Endothelial cell of umbilical vein (primary cell): ENCODE measurements around the gene CDH2. TPM values are rescaled to one million over a fixed set of nuclear protein-coding genes. Genes with fewer than 3 reads are reported as not detected.
A peak's percentile ranks its signal among the peaks of the same experiment; 100 is the strongest.

Source experiments
- BruUV-seq: library from RNA; stranded (reverse); fragments of 400-500 nt; replicated peaks from 2 replicates; lab custom pipeline; 2021; lab: Mats Ljungman, UMichigan
- CTCF ChIA-PET: fragments of 300-600, 350-600 bp; sonication (Branson Sonifier 250); formaldehyde crosslinking; loops from one replicate; lab custom pipeline; 2021; ENCODE audit warnings: antibody characterized with exemption, inconsistent platforms; lab: Charles Lee
- POLR2A ChIA-PET: fragments of 300-600, 350-600 bp; sonication (Branson Sonifier 250); formaldehyde crosslinking; loops from one replicate; lab custom pipeline; 2021; ENCODE audit warnings: antibody characterized with exemption, inconsistent platforms; lab: Charles Lee
- DNase-seq: peaks from one replicate; pipeline ENCODE4 v3.0.0-alpha.2; 2011; ENCODE audit warnings: low read depth, low spot score
- FAIRE-seq: peaks from 2 replicates; lab custom pipeline; 2011; peaks lifted over from hg19 to GRCh38; lab: Jason Lieb, UNC
- H2AFZ ChIP-seq: 2 replicates; pipeline ENCODE4 v1.6.0; 2012; ENCODE audit warnings: low read depth, low read length, control low read depth, inconsistent platforms
- H3K27ac ChIP-seq: 2 replicates; pipeline ENCODE4 v1.5.1; 2011; ENCODE audit warnings: low read depth, mild to moderate bottlenecking, control low read depth, low read length, moderate library complexity; ENCODE audit not compliant: insufficient read depth
- H3K27me3 ChIP-seq, 2 experiments: 2 replicates each; pipeline versions ENCODE4 v1.6.0 to v1.6.1; 2011; ENCODE audit warnings: low read length in 2 of 2, mixed read lengths in 1 of 2; ENCODE audit not compliant: control insufficient read depth in 2 of 2, insufficient read depth in 2 of 2
- H3K36me3 ChIP-seq, 2 experiments: 2 replicates in 1 of 2; 3 replicates in 1 of 2; pipeline ENCODE4 v1.5.1; 2011; ENCODE audit warnings: low read length in 2 of 2, mild to moderate bottlenecking in 1 of 2, moderate library complexity in 1 of 2; ENCODE audit not compliant: control insufficient read depth in 2 of 2, insufficient read depth in 2 of 2; ENCODE audit errors: extremely low read depth in 1 of 2
- H3K4me1 ChIP-seq: 3 replicates; pipeline ENCODE4 v1.5.1; 2011; ENCODE audit warnings: mild to moderate bottlenecking, low read length; ENCODE audit not compliant: control insufficient read depth, insufficient read depth; ENCODE audit errors: extremely low read depth
- H3K4me2 ChIP-seq: 2 replicates; pipeline ENCODE4 v1.6.1; 2011; ENCODE audit warnings: low read length, control low read depth, mixed read lengths; ENCODE audit not compliant: insufficient read depth
- H3K4me3 ChIP-seq, 3 experiments: fragments of 200-600 bp in 1 of 3; sonication (generic), shearing (Covaris generic) in 1 of 3; replicated peaks in 1 of 3; 2 replicates each; pipeline ENCODE4 v1.5.1; 2011 to 2016; ENCODE audit warnings: control low read depth in 3 of 3, low read length in 3 of 3, mild to moderate bottlenecking in 2 of 3, inconsistent platforms in 1 of 3, low read depth in 1 of 3, moderate library complexity in 1 of 3; ENCODE audit not compliant: insufficient read depth in 1 of 3
- H3K79me2 ChIP-seq: 2 replicates; pipeline ENCODE4 v1.6.0; 2012; ENCODE audit warnings: low read length, inconsistent platforms; ENCODE audit not compliant: control insufficient read depth, insufficient read depth
- H3K9ac ChIP-seq: replicated peaks from 2 replicates; pipeline ENCODE3; 2011; ENCODE audit warnings: low read length, control low read depth; ENCODE audit not compliant: insufficient read depth; ENCODE audit errors: extremely low read depth
- H3K9me1 ChIP-seq: replicated peaks from 3 replicates; pipeline ENCODE4 v1.6.0; 2011; ENCODE audit warnings: mild to moderate bottlenecking, low read length; ENCODE audit not compliant: control insufficient read depth, insufficient read depth; ENCODE audit errors: extremely low read depth
- H3K9me3 ChIP-seq: replicated peaks from 2 replicates; pipeline ENCODE4 v1.5.1; 2012; ENCODE audit warnings: low read length, inconsistent platforms; ENCODE audit not compliant: control insufficient read depth, insufficient read depth
- H4K20me1 ChIP-seq: replicated peaks from 2 replicates; pipeline ENCODE3; 2011; ENCODE audit warnings: mild to moderate bottlenecking, low read length; ENCODE audit not compliant: control insufficient read depth, insufficient read depth; ENCODE audit errors: extremely low read depth
- EZH2 ChIP-seq: IDR thresholded peaks from 2 replicates; pipeline ENCODE4 v1.6.1; 2012; ENCODE audit warnings: borderline replicate concordance, low read depth, mild to moderate bottlenecking, moderate library complexity, low read length, inconsistent platforms; ENCODE audit not compliant: severe bottlenecking
- FOS ChIP-seq: IDR thresholded peaks from 2 replicates; pipeline ENCODE4 v1.6.1; 2011; ENCODE audit warnings: mild to moderate bottlenecking, low read length, moderate library complexity, borderline replicate concordance; ENCODE audit not compliant: insufficient read depth
- GATA2 ChIP-seq: IDR thresholded peaks from 2 replicates; pipeline ENCODE4 v1.7.0; 2011; ENCODE audit warnings: low read depth, mild to moderate bottlenecking, moderate library complexity, mixed read lengths, low read length; ENCODE audit not compliant: insufficient read length, insufficient read depth
- JUN ChIP-seq: IDR thresholded peaks from 2 replicates; pipeline ENCODE4 v1.6.1; 2011; ENCODE audit warnings: borderline replicate concordance, low read depth; ENCODE audit not compliant: insufficient read length, insufficient read depth
- MYC ChIP-seq: IDR thresholded peaks from one replicate; pipeline ENCODE4 v1.6.1; 2011; ENCODE audit warnings: mild to moderate bottlenecking, low read depth, low read length
- POLR2A ChIP-seq: IDR thresholded peaks from 2 replicates; pipeline ENCODE4 v1.6.1; 2012; ENCODE audit warnings: low read depth, mild to moderate bottlenecking, control low read depth, low read length
- POLR2AphosphoS5 ChIP-seq: IDR thresholded peaks from 2 replicates; pipeline ENCODE4 v1.6.1; 2012; ENCODE audit warnings: low read depth, mild to moderate bottlenecking, control low read depth, low read length, moderate library complexity; ENCODE audit not compliant: insufficient read depth
- dilution Hi-C: fragments of 300-500 bp; cut with MboI; formaldehyde crosslinking; loops from one replicate; pipeline ENCODE4 v1.15.0; 2019; ENCODE audit warnings: low sequenced_read_pairs; ENCODE audit not compliant: extremely low pct_ligation_motif_present
- intact Hi-C: fragments of 100-400 bp; cut with micrococcal nuclease; formaldehyde crosslinking; loops from one replicate; pipeline ENCODE4 v1.10.0; 2022
- polyA plus RNA-seq, 4 experiments: library from polyadenylated mRNA; depleted of rRNA in 3 of 4; stranded (reverse) in 3 of 4; unstranded in 1 of 4; fragments of >200 nt; gene quantifications; 2 replicates each; pipeline versions ENCODE4 v1.2.1 to v1.2.3, GENCODE V29; 2011 to 2012; ENCODE audit warnings: missing spikeins in 1 of 4
- total RNA-seq: library from RNA; stranded (reverse); gene quantifications from 2 replicates; pipeline ENCODE4 v1.2.3, GENCODE V29; 2021
- TF ChIP-seq, protein P1 (sequence below), 2 donors: IDR thresholded peaks; 1 replicate in 1 of 2; 2 replicates in 1 of 2; pipeline ENCODE4 v1.5.1; 2011; ENCODE audit warnings: low read length in 2 of 2, mild to moderate bottlenecking in 2 of 2, moderate library complexity in 2 of 2, control low read depth in 1 of 2, inconsistent platforms in 1 of 2, low read depth in 1 of 2; ENCODE audit not compliant: insufficient read depth in 1 of 2; ENCODE audit errors: extremely low read depth in 1 of 2
- TF ChIP-seq, protein P2 (sequence below): IDR thresholded peaks from 2 replicates; pipeline ENCODE4 v1.6.1; 2011; ENCODE audit not compliant: insufficient read depth, insufficient read length

CDH2 gene
- total and polyA plus RNA-seq, 2 donors (not counting 3 experiments of a cell fraction or from before 2014, with no cell fraction given): 37.6 to 59.5 TPM

DNA sequence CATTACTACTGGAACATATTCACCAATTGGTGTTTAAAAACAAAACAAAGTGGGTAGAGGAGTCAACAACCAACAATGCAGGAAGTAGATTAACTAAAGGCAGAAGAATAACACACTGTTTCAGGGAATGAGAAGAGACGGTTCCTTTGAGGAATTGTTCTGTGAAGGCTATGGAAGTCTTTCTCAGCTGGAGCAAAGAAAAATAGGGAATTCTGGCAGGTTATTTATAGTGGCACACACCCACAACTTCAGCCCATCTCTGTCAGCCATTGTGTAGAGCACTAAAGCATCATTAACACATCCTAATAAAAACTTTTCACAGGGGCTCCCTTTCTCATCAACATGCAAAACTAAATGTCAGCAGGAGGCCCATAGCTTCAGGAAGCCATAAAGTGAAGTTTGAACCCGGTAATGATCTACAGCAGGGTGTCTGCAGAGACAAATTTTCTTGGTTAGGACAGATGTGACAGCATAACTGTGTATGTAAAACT lies 113.6 kb downstream of the CDH2 start:
- Histone ChIP-seq H3K27me3 (no peaks in the 10 kb centered on the region), H3K27ac (no peak overlapping the region), H3K36me3 (no peaks in the 10 kb centered on the region), H3K79me2 (peaks cover 2% of the 10 kb centered on the region), H2AFZ (no peak overlapping the region), H3K9me3 (no peaks in the 10 kb centered on the region), H3K9me1 (no peaks in the 10 kb centered on the region), H4K20me1 (peaks cover 3% of the 10 kb centered on the region), H3K4me1 (peaks cover 17% of the 10 kb centered on the region), H3K9ac (no peak overlapping the region), H3K4me3 (no peak overlapping the region), H3K4me2 (no peak overlapping the region)
- no peak for TF ChIP-seq GATA2
- peak; percentile 7 for TF ChIP-seq FOS
- peak; percentile 9 for TF ChIP-seq JUN
- intact Hi-C loops (no loop called here), dilution Hi-C loops (no loop called here)
- ChIA-PET POLR2A (no interaction called here), CTCF (interaction anchor here (1.1 kb wide), 1 partner anchor 50 kb away, joined by 3 read pairs; no protein-coding TSS in a partner anchor)
- FAIRE-seq: no peak
- peak; percentile 30 for DNase-seq
- no TSS peak for BruUV-seq

DNA sequence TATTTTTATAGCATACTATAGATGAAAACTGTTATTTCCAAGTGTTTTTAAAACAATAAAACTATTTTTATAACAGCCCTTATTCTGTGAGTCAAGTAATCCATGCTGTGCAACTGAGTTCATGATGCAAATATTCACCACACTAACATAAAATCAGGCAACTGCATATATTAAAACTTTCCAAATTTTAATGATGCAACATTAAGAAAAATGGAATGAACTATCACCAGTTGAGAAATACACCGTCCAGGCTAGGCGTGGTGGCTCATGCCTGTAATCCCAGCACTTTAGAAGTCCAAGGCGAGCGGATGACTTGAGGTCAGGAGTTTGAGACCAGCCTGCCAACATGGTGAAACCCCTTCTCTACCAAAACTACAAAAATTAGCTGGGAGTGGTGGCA lies 114.5 kb downstream of the CDH2 start:
- no TSS peak for BruUV-seq
- CTCF ChIA-PET: no interaction called here
- POLR2A ChIA-PET: no interaction called here
- no peak overlapping the region for H3K27ac ChIP-seq
- H2AFZ ChIP-seq: no peak overlapping the region
- DNase-seq (no peak), FAIRE-seq (no peak)
- H3K79me2 ChIP-seq: no peaks in the 10 kb centered on the region
- intact Hi-C loops: no loop called here
- H4K20me1 ChIP-seq: no peaks in the 10 kb centered on the region
- no peaks in the 10 kb centered on the region for H3K27me3 ChIP-seq
- no peaks in the 10 kb centered on the region for H3K9me3 ChIP-seq
- no peak overlapping the region for H3K4me3 ChIP-seq
- no peaks in the 10 kb centered on the region for H3K9me1 ChIP-seq
- peaks cover 17% of the 10 kb centered on the region for H3K4me1 ChIP-seq
- H3K4me2 ChIP-seq: no peak overlapping the region
- H3K9ac ChIP-seq: no peak overlapping the region
- TF ChIP-seq POLR2AphosphoS5: no peak
- no peak for TF ChIP-seq JUN
- TF ChIP-seq, protein P1, sequence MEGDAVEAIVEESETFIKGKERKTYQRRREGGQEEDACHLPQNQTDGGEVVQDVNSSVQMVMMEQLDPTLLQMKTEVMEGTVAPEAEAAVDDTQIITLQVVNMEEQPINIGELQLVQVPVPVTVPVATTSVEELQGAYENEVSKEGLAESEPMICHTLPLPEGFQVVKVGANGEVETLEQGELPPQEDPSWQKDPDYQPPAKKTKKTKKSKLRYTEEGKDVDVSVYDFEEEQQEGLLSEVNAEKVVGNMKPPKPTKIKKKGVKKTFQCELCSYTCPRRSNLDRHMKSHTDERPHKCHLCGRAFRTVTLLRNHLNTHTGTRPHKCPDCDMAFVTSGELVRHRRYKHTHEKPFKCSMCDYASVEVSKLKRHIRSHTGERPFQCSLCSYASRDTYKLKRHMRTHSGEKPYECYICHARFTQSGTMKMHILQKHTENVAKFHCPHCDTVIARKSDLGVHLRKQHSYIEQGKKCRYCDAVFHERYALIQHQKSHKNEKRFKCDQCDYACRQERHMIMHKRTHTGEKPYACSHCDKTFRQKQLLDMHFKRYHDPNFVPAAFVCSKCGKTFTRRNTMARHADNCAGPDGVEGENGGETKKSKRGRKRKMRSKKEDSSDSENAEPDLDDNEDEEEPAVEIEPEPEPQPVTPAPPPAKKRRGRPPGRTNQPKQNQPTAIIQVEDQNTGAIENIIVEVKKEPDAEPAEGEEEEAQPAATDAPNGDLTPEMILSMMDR (IDR thresholded peaks at IDR 0.05; ENCODE audit: extremely low read depth in 1 of 2, insufficient read depth in 1 of 2, low read depth in 1 of 2, low read length in 2 of 2): no peak
- no peak for TF ChIP-seq MYC
- no peak for TF ChIP-seq GATA2
- TF ChIP-seq POLR2A: no peak
- TF ChIP-seq EZH2: no peak
- TF ChIP-seq, protein P2, sequence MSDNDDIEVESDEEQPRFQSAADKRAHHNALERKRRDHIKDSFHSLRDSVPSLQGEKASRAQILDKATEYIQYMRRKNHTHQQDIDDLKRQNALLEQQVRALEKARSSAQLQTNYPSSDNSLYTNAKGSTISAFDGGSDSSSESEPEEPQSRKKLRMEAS: no peak
- no peak for TF ChIP-seq FOS
- H3K36me3 ChIP-seq: no peaks in the 10 kb centered on the region
- dilution Hi-C loops: no loop called here
